GM12878 (cell line): ENCODE data around the gene SUPT3H. TPM values are rescaled to one million over a fixed set of nuclear protein-coding genes. Genes with fewer than 3 reads are reported as not detected.

Experiments
- ATAC-seq: fragments of 200-7000 bp; cut with Tn5 transposase; 3 replicates; pipeline ENCODE4 v1.9.1; 2020; ENCODE audit warnings: mild to moderate bottlenecking, moderate library complexity
- BruUV-seq: library from RNA; stranded (reverse); fragments of 400-500 nt; replicated peaks from 2 replicates; lab custom pipeline; 2021; lab: Mats Ljungman, UMichigan
- CTCF ChIA-PET: fragments of 300-600 bp; sonication (Branson Sonifier 250); formaldehyde crosslinking; extraction: SDS; loops from one replicate; lab custom pipeline; 2021; ENCODE audit warnings: inconsistent platforms; lab: Yijun Ruan, JAX
- POLR2A ChIA-PET: fragments of 350-600 bp; formaldehyde crosslinking; extraction: SDS; loops from one replicate; lab custom pipeline; 2021; ENCODE audit warnings: inconsistent platforms; lab: Charles Lee
- RAD21 ChIA-PET: fragments of 300-600 bp; sonication (Branson Sonifier 250); formaldehyde crosslinking; loops from one replicate; lab custom pipeline; 2023; ENCODE audit warnings: antibody characterized with exemption; ENCODE audit not compliant: unreplicated experiment; lab: Charles Lee
- SMC1A ChIA-PET: fragments of 300-600 bp; sonication (Branson Sonifier 250); formaldehyde crosslinking; loops from one replicate; lab custom pipeline; 2023; ENCODE audit not compliant: unreplicated experiment, uncharacterized antibody; lab: Charles Lee
- DNase-seq: peaks from one replicate; pipeline ENCODE4 v3.0.0-alpha.2; 2011; ENCODE audit warnings: low read depth, low spot score
- FAIRE-seq: peaks from 3 replicates; lab custom pipeline; 2011; peaks lifted over from hg19 to GRCh38; lab: Jason Lieb, UNC
- H2AFZ ChIP-seq: 2 replicates; pipeline ENCODE4 v1.6.0; 2011; ENCODE audit warnings: low read depth, low read length, control low read depth; ENCODE audit not compliant: control insufficient read depth
- H3K27ac ChIP-seq: 2 replicates; pipeline ENCODE4 v1.5.1; 2011; ENCODE audit warnings: control low read depth; ENCODE audit not compliant: control insufficient read depth, insufficient read depth
- H3K27me3 ChIP-seq, 2 experiments: replicated peaks in 1 of 2; 2 replicates each; pipeline versions ENCODE4 v1.6.0 to v1.6.1; 2011; ENCODE audit warnings: low read length in 1 of 2; ENCODE audit not compliant: control insufficient read depth in 2 of 2, insufficient read depth in 2 of 2
- H3K36me3 ChIP-seq, 2 experiments: 2 replicates each; pipeline ENCODE4 v1.5.1; 2011; ENCODE audit warnings: low read length in 1 of 2; ENCODE audit not compliant: control insufficient read depth in 2 of 2, insufficient read depth in 2 of 2
- H3K4me1 ChIP-seq: 2 replicates; pipeline ENCODE4 v1.6.1; 2011; ENCODE audit warnings: mild to moderate bottlenecking, low read length, moderate library complexity, mixed read lengths; ENCODE audit not compliant: control insufficient read depth, insufficient read depth
- H3K4me2 ChIP-seq: 2 replicates; pipeline ENCODE4 v1.6.0; 2011; ENCODE audit warnings: control low read depth; ENCODE audit not compliant: control insufficient read depth, insufficient read depth
- H3K4me3 ChIP-seq: fragments of 200-600 bp; sonication (generic); 2 replicates; pipeline ENCODE4 v1.5.1; 2016
- H3K79me2 ChIP-seq: 2 replicates; pipeline ENCODE4 v1.6.0; 2011; ENCODE audit warnings: low read length; ENCODE audit not compliant: control insufficient read depth, insufficient read depth
- H3K9ac ChIP-seq: 2 replicates; pipeline ENCODE4 v1.8.0; 2011; ENCODE audit warnings: low read length, control low read depth, mixed read lengths; ENCODE audit not compliant: control insufficient read depth, insufficient read depth
- H3K9me3 ChIP-seq: replicated peaks from 3 replicates; pipeline ENCODE4 v1.5.1; 2011; ENCODE audit warnings: mild to moderate bottlenecking, low read length; ENCODE audit not compliant: control insufficient read depth, insufficient read depth
- H4K20me1 ChIP-seq: 2 replicates; pipeline ENCODE4 v1.6.0; 2011; ENCODE audit not compliant: control insufficient read depth, insufficient read depth
- CBX3 ChIP-seq: fragments of 200-600 bp; sonication (generic); IDR thresholded peaks from 2 replicates; pipeline ENCODE4 v1.6.1; 2016; ENCODE audit warnings: low read depth, borderline replicate concordance
- CHD2 ChIP-seq: IDR thresholded peaks from 2 replicates; pipeline ENCODE4 v1.6.1; 2011; ENCODE audit warnings: low read depth, low read length, improper control_type of control experiment, borderline replicate concordance
- MTA3 ChIP-seq: IDR thresholded peaks from 2 replicates; pipeline ENCODE4 v1.6.1; 2012; ENCODE audit warnings: low read length, inconsistent platforms, borderline replicate concordance
- RBBP5 ChIP-seq: fragments of 200-600 bp; sonication (generic); conservative IDR thresholded peaks from 2 replicates; pipeline ENCODE4 v1.6.1; 2016
- TAF1 ChIP-seq: IDR thresholded peaks from 2 replicates; pipeline ENCODE4 v1.6.1; 2011; ENCODE audit warnings: mild to moderate bottlenecking, low read depth, low read length, borderline replicate concordance
- WGBS: methylation state at CpG from one replicate; pipeline ENCODE4 v1.1.6; 2016; ENCODE audit warnings: low lambda C conversion rate; ENCODE audit not compliant: insufficient replicate concordance, insufficient coverage; ENCODE audit errors: missing lambda C conversion rate; 5-methylcytosine and 5-hydroxymethylcytosine counted together
- in situ Hi-C: fragments of 300-500 bp; cut with MboI; formaldehyde crosslinking; loops from 9 replicates; pipeline ENCODE4 v1.14.3; 2018; ENCODE audit warnings: mixed read lengths
- intact Hi-C: fragments of 100-400 bp; cut with micrococcal nuclease; formaldehyde crosslinking; loops from one replicate; pipeline ENCODE4 v1.14.2; 2022; ENCODE audit not compliant: unreplicated experiment
- polyA plus RNA-seq, 11 experiments: library from polyadenylated mRNA; depleted of rRNA in 4 of 11; unstranded in 6 of 11; stranded (reverse) in 5 of 11; fragments of >200 nt; fragmentation: Nextera tagmentation in 4 of 11; fragmentation: Illumina TruSeq in 1 of 11; extraction: Ambion mirVana in 4 of 11; extraction: Trizol in 1 of 11; gene quantifications; 1 replicate in 1 of 11; 2 replicates in 10 of 11; pipeline versions ENCODE4 v1.2.1 to v1.2.3, GENCODE V29; 2011 to 2016; ENCODE audit warnings: inconsistent platforms in 2 of 11, missing spikeins in 2 of 11, low read depth in 1 of 11
- total RNA-seq, 4 experiments: library from RNA; depleted of rRNA in 3 of 4; stranded (reverse); fragments of >200 nt in 3 of 4; fragmentation: Illumina TruSeq in 1 of 4; extraction: Trizol in 1 of 4; gene quantifications; 2 replicates each; pipeline versions ENCODE4 v1.2.1 to v1.2.3, GENCODE V29; 2013 to 2021
- TF ChIP-seq, protein P1 (sequence below): fragments of 450-650 bp; IDR thresholded peaks from 2 replicates; pipeline ENCODE4 v1.6.1; 2016; ENCODE audit warnings: mild to moderate bottlenecking

SUPT3H gene
- total and polyA plus RNA-seq, 10 of the 15 experiments (the other 5 are each of a cell fraction or from before 2014, with no cell fraction given), result 0.51 to 3.7 (median 2.0) TPM

DNA sequence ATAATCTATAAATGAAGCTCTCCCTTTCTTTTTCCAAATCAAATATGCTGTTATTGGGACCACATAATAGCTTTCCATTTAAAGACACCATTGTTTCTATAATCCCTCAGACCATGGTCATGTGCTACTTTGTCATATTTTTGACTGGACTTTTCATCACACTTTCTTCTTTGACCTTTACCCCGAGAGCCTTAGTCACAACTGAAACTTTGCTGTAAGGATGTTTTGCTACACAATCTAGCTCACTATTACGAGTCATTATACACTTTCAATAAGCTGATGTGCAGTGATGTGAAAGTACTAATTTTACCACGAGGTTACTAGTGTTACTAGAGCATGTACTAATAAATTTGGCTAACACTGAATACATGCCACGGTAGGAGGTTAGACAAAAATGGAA, 416.8 kb downstream of the SUPT3H start (continued):
- no peak for TF ChIP-seq RBBP5
- TF ChIP-seq, protein P1, sequence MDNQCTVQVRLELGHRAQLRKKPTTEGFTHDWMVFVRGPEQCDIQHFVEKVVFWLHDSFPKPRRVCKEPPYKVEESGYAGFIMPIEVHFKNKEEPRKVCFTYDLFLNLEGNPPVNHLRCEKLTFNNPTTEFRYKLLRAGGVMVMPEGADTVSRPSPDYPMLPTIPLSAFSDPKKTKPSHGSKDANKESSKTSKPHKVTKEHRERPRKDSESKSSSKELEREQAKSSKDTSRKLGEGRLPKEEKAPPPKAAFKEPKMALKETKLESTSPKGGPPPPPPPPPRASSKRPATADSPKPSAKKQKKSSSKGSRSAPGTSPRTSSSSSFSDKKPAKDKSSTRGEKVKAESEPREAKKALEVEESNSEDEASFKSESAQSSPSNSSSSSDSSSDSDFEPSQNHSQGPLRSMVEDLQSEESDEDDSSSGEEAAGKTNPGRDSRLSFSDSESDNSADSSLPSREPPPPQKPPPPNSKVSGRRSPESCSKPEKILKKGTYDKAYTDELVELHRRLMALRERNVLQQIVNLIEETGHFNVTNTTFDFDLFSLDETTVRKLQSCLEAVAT, result no peak

DNA sequence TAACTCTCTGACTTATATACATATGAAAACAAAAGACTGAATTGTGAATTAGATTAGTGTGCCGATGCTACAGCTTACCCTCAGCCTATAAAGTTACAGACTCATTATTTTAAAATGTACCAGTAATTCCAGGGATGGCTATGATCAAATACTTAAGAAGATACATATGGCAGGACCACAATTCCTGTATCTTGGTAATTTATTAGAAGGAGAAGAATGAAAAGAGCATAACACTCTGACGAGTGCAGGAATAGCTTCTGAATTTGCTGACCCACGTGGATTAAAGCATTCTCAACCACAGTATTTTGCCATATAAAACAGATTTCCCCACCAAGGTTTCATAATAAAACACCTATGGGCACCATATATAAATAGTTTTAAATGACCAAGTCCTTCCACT, 418.1 kb downstream of the SUPT3H start:
- no peak for TF ChIP-seq MTA3
- no peak for TF ChIP-seq CHD2
- no peak for TF ChIP-seq TAF1
- TF ChIP-seq CBX3, result no peak
- FAIRE-seq, result no peak
- Histone ChIP-seq H3K4me2 (no peak overlapping the region), H3K27ac (no peak overlapping the region), H3K4me3 (no peak overlapping the region), H3K27me3 (no peaks in the 10 kb centered on the region), H4K20me1 (no peaks in the 10 kb centered on the region), H3K36me3 (no peaks in the 10 kb centered on the region), H2AFZ (no peak overlapping the region), H3K4me1 (no peaks in the 10 kb centered on the region), H3K79me2 (no peaks in the 10 kb centered on the region), H3K9ac (no peak overlapping the region), H3K9me3 (no peaks in the 10 kb centered on the region)
- in situ Hi-C loops, result no loop called here
- POLR2A ChIA-PET, result no interaction called here
- no TSS peak for BruUV-seq
- no peak for DNase-seq
- RAD21 ChIA-PET, result no interaction called here
- WGBS, result 66% methylated on average over 3 of the region's 3 CpGs
- ATAC-seq, result no peak
- SMC1A ChIA-PET, result interaction anchor here (1.1 kb wide), 1 partner anchor 151 kb away, joined by 4 read pairs; no protein-coding TSS in a partner anchor
- intact Hi-C loops, result no loop called here
- CTCF ChIA-PET, result no interaction called here
